Stimulated activated CD8-positive, alpha-beta memory T cell treated with anti-CD3 and anti-CD28 coated beads, Interleukin-4, amount 100 ng/mL, for 48 hours (primary cell): ENCODE measurements around the gene TMEM236.
"Not testable (repeated sequence)": the region's sequence is repeated elsewhere in the genome, so short reads cannot be mapped to it uniquely, and the experiment has no call there.

Experiments
- DNase-seq: peaks from one replicate; pipeline ENCODE4 v3.0.0-alpha.2; 2020

TMEM236 gene, protein sequence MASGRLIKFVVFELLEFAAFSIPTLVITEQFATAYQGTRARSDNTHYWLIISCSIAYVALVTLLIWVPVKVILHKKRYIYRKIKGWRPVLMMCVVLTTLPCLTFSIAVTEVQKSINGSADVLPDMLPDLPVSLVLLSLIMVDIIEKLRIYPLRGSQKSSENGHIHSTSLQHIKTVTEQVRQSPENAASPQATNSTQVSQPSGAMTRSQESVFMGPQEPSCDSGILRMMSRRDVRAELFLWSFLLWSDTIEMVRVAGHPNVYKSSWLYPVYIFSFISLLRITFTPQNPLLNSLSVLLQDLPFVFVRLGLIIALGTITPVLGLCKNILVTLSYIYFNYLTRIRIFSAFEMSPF

DNA sequence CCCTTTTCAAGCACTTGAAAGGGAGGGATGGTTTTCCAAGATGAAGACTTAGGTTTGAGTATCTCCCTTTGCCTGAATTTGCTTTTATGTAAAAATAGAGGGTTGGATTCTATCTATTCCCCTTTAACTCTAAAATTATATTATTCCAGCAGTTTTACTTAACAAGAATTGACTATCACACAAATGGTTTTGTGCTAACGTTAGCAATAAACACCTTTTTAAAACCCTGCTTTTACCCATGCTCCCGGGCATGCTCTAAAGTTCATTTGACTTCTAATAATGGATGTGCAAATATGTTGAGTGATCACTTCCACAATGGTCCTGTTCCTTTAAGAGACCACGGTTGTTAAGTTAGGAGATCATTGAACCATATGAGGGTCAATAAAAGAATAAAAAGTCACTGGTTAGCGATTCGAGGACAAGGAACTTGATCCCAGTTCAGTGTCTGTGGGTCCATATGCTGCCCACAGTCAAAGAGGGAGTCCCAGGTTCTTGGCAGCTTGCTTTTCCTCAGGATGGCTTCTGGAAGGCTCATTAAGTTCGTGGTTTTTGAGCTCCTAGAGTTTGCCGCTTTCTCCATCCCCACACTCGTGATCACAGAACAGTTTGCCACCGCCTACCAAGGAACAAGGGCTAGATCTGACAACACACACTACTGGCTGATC lies at the start of gene TMEM236:
TSS of gene TMEM236 (plus strand) at position 421 of the 665 bp plus-strand sequence. CDS start at position 516, 95 bp downstream.
- no peak for DNase-seq

DNA sequence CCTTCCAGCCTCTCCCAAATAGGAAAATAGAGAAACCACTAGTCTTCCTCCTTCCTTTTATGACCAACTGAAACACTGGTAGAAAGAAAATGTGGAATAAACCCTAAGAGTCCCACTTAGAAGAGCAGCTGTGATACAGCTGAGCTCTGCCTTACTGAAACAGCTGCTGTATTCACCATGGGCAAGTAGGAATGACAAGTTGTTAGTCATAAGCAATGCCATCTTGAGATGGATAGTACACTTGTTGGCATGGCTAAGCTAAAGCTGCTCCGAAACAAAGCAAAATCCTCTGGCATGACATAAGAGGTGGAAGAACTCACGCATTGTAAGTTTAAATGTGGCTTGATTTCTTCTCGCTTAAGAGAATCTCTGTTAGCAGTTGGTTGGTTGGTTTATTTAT lies 48.3 kb upstream of the TMEM236 start:
- DNase-seq, result no peak

DNA sequence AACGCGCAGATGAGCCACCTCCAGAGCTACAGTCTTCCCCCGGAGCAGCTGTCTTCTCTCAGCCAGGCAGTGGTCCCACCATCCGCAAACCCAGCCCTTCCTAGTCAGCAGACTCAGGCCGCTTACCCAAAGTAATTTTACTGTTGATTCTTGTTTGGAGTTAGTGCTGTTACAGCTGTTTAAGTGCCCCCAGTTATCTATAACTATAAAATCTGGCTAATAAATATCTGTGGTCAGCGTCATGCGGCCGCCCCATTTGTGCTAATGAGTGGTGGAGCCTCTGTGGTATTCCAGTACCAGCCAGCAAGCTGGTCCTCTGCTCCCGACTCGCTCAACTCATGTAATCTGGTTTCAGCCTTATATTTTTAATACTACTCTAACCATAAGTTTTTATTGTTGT lies 43.2 kb upstream of the TMEM236 start:
- no peak for DNase-seq

DNA sequence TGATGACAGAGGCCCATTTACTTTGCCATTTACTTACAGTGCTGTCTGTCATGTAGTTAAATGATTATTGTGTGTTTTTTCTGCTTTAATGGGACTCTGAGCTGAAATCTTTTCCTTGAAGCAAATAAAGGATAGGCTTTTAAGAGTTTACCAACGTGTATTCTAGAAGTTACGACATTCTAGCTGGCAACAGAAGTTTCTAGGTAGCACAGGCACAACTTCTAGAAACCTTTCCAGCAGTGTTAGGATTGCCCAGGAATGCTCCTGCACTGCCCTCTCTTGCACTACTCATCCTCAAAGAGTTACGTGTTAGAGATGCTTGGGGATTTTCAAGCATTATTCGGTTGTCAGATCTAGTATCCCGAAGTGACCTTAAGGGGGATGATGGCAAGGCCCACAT lies 42.5 kb upstream of the TMEM236 start:
- DNase-seq, result no peak

DNA sequence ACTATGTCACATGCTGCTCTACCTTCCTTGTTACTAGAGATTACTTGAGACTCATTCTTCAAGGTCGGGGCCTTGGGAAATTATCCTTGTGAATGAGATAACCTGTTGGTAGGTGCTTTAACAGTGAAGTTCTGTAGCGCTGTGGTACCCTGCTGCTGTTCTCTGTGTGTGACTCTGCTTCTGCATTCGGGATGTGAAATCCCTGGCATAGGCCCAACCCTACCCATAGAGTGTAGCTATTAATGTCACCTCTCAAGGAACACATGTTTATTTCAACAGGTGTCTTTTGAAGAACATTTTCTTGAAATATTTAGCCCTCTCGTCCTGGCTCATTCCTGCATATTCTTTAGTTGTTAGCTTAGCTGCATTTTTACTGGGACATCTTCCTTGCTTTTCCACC lies 41.8 kb upstream of the TMEM236 start:
- no peak for DNase-seq

DNA sequence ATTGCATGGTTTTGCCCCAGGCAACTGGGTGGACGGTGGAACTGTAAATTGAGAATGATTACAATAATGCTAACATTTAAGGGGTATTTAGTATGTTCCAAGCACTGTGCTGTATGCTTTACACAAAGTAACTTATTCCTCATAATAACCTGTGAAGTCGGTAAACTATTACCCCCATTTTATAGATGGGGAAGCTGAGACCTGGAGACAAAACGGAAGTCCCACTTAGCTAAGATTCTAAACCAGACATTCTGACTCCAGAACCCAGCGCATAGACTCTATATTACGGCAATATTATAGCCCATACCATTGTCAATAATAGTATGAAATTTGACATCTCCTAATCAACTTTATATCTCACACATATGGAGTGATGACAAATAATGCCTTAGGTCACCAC lies 39.9 kb upstream of the TMEM236 start:
- no peak for DNase-seq

DNA sequence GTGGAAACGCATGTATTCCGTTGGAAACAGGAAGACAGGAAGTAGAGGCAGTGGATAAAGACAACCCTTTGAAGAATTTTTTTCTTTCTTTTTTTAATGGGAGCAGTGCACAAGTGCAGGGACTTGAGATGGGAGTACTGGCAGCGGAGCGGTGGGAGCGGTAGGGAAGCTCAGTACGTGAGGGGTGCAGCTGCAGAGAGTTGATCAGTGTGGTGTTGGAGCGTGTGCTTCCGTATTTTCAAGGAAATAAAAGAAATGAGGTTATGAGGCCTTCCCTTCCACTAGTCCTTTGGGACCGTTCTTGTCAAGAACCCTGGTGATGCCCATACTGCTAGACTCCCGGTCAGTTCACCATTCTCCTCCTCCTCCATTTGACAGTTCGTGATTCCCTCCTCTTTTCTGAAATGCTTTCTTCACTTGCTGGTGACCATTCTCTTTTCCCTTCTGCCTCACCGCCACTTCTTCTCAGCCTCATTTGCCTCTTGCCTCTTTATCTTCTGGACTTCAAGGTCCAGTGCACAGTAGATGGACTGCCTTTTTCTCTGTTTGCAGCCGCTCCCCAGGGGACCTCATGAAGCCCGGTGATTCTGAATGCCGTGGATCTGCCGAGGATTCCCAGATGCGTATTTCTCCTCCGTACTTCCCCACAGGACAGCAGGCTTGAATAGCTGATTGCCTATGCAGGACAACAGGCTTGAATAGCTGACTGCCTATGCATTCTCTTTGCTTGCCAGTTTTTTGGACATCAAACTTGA lies 39.1 kb upstream of the TMEM236 start:
- DNase-seq, result no peak

DNA sequence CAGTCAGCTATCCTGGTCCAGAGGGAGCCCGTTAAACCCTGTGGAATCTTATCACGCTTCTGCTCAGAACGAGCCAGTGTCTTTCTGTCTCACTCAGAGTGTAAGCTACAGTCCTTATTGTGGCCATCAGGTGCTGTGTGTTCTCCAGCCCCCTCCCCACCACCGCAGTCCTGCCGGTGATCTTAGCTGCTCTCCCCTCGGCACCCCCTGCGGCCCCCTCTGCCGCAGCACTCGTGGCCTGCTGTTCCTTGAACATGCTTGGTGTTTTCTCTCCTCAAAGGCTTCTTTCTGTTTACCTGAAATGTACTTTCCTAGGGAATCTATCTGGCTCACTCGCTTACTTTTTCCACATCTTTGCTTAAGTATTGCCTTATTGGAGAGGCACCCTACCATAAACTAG lies 38.2 kb upstream of the TMEM236 start:
- no peak for DNase-seq

DNA sequence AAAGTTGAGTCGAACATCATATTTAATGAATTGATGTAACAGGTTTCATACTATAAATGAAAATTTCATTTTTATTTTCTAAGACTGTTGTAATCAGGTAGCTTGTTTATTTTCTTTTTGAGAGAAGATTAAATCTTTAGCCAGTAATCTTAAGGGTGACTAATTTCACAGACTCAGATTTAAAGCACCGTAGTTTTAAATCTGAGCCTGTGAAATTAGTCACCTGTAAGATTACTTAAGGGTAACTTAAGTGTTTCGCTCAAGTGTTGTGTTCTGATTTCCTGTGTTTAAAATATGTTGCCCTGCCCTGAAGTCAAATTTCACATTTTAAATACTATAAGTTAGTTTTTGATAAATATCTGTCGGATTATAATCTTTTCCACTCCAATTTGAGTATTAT lies 35.8 kb upstream of the TMEM236 start:
- no peak for DNase-seq

DNA sequence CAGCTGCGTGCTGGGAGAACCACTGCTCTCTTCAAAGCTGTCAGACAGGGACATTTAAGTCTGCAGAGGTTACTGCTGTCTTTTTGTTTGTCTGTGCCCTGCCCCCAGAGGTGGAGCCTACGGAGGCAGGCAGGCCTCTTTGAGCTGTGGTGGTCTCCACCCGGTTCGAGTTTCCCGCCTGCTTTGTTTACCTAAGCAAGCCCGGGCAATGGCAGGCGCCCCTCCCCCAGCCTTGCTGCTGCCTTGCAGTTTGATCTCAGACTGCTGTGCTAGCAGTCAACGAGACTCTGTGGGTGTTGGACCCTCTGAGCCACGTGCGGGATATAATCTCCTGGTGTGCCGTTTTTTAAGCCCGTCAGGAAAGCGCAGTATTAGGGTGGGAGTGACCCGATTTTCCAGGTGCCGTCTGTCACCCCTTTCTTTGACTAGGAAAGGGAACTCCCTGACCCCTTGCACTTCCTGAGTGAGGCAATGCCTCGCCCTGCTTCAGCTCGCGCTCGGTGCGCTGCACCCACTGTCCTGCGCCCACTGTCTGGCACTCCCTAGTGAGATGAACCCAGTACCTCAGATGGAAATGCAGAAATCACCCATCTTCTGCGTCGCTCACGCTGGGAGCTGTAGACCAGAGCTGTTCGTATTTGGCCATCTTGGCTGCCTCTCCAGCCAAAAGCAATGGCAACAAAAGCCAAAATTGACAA lies 29.5 kb upstream of the TMEM236 start:
- not testable (repeated sequence) for DNase-seq

DNA sequence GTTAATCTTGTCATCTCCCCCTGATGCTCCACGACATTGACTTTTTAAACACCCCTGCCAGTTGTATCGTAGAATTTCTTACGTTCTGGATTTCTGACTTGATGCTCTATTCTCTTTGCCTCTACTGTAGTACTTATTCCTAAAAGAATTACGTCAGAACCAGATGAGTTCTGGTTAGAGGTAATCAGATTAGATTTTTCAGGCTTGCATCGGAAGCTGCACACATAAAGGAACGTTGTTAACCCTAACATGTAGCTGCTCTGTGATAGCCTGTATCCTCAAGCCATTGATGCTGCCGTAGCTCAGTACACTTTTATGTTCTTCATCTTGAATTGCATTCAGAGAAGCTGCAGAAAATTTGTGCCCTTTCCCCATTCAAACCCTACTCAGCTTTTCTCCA lies 26.3 kb upstream of the TMEM236 start:
- DNase-seq, result no peak

DNA sequence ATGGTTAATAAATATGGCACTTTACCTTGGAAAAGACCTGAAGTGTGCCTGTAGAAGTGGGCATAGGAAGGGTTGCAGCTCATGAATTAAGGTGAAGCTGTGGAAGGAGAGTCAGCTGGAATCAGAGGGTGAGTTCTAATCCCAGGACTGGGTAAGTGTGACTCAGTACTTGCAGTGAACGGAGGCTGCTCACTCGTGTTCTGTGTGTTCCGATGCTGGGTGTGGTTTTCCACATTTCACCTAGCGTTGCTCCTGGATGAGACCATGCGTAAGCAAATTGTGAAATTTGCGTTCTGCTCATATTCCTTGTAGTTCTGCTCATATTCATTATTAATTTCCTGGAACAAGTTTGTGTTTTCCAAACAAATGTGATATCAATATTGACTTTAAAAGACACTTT lies 22.4 kb upstream of the TMEM236 start:
- no peak for DNase-seq

DNA sequence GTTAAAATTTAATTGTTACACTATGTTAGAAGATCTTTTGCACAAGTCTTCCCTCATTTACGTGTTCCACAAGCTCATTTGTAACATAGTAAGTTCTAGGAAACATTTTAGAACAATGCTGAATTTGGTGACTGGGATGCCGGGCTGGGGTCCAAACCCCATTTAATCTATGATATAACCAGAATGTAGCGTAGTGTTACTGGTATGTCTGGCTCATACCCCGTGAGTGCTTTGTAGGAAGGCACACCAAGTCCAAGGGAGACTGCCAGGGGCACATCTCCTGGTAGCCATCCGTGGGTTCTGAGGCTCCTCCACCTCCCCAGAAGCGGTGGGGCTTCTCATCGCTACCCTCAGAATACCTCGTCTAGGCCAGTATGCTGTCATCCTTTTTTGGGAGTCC lies 21.3 kb upstream of the TMEM236 start:
- no peak for DNase-seq

DNA sequence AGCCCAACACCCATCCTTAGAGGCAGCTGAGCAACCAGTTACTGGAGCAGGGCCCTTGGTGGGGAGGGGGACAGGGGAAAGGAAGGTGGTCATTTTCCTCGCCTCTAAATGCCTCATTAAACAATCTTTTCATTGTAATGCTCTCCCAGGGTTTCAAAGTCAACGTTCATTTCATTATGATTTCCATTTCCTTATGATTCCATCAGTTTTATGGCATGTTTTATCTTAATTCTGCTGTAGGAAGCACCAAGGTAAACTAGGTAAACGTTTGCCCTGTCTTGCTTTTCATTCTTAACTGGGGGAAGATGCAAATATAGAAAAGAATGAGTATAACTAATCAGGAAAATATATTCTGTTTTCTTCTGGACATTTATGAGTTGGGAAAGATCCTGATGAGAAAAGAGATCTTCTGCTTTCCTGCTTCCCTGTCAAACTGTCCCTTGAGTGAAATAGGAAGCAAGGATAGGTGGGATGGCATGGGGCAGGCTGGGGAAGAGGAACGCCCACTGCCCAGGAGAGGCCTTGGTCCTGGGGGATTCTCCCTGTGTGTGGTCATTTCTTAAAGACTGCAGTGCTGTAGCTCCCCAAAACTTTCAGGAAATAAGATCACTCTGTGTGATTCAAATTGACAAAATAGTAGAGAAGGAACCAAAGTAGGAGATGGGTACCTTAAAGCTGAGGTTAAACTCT lies 20.5 kb upstream of the TMEM236 start:
- DNase-seq, result no peak

DNA sequence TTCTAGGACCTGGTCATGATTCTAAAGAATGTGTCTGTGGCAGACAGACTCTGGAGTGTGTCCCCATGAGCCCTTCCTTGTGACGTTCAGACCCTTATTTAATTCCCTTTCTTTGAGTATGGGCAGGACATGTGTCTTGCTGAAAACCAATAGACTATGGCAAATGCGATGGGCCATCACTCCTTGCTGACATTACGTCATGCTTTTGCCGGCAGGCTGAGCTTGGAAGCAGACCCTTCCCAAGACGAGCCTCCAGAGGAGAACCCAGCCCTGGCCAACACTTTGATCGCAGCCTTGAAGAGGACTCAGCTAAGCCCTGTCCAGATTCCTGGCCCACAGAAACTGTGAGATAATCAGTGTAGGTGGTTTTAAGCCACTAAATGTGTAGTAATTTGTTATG lies 18.4 kb upstream of the TMEM236 start:
- no peak for DNase-seq

DNA sequence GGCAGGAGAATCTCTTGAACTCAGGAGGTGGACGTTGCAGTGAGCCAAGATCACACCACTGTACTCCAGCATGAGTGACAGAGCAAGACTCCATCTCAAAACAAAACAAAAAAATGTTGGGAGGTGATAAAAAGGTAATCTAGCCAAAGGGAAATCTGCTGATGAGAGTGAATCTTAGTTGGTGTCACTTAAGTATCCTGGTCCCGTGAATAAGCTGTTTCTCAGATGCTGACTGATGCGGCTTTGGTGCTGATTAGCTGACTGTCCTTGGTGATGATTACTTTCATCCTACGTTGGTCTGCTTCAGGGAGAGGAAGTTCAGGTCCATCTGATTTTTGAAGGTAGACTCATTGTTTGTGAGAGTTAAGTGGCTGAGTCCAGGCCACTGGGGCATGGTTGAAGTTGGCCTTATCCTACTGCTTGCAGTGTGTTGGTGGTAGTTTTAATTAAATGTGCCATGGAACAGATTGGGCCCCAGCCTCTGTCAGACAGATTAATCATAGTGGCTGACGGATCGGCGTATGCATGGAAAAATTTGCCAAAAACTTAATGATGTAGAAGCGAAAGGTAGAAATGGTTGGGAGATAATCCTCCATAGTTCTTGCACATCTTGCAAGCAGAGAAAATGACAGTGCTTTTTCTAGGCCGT lies 17.4 kb upstream of the TMEM236 start:
- no peak for DNase-seq

DNA sequence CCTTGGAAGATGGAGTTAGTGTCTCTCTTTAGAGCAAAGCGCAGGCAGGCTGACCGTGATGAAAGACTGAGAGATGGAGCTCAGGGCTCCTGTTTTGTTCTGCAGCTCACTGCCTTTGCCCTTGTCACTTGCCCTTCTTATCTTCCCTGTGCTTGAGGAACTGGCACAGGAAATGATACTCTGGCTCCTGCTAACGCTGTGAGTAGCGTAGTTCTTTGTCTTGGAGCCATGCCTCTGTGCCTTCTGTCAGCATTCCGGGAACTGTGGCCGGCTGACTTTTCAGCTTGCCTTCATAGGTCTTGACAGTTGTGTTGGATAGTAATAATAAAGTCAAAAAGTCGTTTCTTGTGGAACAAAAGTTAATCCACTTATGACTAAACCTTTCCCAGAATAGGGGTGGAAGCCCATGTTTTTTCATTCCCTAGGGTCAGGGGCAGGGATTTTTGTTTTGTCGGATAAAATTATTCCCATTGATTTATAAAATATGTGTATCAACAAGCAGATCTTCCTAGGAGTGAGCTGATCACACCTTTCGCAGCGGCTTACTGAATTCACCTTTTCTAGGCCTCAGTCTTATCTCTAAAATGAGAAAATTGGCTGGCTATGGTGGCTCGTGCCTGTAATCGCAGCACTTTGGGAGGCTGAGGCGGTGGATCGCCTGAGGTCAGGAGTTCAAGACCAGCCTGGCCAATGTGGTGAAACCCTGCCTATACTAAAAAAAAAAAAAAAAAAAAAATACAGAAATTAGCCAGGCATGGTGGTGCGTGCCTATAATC lies 16.6 kb upstream of the TMEM236 start:
- DNase-seq, result no peak

DNA sequence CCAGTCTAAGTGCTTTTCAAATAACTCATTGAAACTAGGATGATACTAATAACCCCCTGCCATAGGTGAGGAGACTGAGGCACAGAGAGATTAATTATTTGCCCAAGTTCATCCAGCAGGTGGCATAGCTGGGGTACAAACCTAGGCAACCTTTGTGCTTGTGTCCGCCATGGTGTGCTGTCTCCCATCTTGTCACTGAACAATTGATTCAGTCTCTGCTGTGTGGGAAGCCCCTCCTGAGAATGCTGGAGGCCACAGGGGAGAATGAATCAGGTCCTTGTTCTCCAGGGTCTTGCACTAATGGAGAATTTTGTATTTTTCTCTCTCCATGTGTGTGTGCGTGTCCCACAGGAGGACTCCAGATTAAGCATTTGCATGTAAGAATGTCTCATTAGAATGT lies 15.8 kb upstream of the TMEM236 start:
- DNase-seq, result no peak

DNA sequence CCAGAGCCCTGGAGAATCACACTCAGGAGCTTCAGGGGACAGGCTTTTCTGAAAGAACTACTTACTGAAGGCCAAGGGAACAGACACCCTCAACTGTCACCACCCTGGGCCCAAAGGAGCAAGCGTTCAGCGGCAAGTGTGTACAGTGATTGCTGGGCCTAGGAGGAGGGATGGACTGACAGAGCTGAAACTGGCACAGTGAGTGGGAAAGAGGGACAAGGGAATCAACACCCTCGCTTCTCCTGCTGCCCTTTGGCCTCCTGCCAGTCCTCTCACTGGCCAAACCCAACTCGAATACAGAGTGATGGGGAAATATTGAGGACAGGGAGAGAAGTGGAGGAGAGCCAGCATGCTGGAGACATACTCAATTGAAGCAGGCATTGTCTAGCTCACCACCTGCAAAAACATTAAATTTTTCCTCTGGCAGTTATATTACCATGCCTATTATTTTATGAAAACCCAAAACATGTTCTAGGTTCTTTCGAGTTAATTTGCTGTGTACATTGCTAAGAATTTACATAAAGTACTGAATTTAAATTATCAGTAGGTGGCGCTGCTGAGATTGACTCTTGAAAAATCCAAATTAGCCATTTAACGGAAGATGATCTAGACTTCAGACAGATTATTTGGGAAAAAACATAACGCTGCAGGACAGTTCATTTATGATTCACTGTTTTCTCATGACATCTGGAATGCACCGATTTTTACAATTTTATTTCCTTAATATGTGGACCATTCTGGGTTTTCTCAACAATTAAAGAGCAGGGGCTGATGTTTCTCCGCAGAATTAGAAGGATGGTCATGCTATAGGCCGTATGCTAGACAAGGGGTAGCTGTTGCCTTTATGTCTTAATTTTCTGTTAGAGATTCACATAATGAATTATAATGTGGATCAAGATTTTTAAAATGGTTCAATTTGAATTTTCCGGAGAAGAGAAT lies 14.7 kb upstream of the TMEM236 start:
- DNase-seq, result no peak

DNA sequence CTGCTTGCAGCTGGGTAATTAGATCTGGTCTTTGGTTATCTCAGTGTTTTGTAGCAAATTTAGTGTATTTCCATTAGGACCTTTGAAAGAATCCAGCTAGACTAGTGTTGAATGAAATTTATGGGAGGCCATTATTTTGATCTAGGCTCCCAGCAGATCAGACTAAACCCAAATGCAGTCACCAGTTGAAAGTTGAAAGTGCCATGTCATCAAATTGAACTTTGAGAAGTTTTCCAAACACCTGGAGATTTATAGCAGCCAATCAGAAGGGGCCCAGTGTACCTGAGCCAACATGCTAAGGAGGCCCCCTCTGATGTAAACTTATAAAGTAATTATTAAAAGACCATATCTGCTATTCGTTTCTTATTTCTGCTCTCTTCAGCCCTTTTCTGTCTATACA lies 11.3 kb upstream of the TMEM236 start:
- no peak for DNase-seq
